NK-92 (cell line): ENCODE measurements around the gene RIN1.

Source experiments
- DNase-seq: peaks from one replicate; lab custom pipeline; 2025; ENCODE audit not compliant: unreplicated experiment; lab: John Stamatoyannopoulos, UW

RIN1 gene

DNA sequence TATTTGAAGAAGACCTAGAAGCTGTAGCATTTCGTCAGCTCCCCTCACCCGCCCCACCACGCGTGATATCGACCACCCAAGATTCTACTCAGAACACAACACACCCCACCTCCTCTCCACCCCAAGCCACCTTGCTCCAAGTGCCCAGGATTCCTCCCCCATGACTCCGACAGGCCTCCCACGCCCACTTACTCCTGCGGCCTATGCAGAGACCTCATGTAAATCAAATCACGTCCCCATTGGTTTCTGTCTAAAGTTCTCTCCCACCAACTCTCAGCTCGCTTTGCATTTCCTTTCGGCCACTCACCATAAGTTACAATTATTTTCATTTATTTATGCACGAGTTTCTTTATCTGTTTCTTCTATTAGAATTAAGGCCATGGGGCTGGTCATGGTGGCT, 33.6 kb downstream of the RIN1 start:
- DNase-seq, result no peak

GRCh38 chr11:66299186-66299585, 37.0 kb downstream of the RIN1 start:
- DNase-seq, result no peak

DNA sequence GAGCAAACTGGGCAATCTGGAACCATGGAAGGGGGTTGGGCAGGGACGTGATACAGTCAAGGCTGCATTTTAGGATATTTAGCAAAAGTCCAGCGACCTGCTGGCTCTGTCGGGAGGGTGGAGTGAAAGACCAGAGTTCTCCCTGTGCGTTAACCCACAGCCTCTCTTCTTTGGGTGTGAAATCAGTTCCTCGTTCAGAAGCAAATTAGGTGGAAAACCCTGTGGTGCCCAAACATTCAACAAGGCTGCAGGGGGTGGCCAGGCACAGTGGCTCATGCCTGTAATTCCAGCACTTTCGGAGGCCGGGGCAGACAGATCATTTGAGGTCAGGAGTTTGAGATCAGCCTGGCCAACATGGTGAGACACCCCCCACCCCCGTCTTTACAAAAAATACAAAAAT, 38.6 kb downstream of the RIN1 start:
- DNase-seq, result no peak

DNA sequence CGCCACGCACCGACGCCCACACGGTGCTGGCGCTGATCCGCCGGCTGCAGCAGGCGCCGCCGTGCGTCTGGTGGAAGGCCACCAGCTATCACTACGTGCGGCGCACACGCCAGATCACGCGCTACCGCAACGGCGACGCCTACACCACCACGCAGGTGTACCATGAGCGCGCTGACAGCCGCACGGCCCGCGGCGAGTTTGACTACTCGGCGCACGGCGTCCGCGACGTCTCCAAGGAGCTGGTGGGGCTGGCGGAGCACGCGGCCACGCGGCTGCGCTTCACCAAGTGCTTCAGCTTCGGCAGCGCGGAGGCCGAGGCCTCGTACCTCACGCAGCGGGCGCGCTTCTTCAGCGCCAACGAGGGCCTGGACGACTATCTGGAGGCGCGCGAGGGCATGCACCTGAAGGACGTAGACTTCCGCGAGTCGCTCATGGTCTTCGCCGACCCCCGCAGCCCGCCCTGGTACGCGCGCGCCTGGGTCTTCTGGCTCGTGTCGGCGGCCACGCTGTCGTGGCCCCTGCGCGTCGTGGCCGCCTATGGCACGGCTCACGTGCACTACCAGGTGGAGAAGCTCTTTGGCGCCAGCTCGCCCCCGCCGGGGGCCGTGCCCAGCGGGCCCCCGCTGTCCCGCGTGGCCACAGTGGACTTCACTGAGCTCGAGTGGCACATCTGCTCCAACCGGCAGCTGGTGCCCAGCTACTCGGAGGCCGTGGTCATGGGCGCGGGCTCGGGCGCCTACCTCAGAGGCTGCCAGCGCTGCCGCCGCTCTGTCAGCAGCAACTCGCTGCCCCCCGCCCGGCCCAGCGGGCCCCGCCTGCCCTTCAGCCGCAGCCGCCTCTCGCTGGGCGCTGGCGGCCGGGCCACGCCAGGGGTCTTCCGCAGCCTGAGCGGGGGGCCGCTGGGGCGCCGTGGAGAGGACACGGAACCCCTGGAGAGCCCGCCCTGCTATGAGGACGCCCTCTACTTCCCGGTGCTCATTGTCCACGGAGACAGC, 41.3 kb downstream of the RIN1 start:
- DNase-seq, result no peak

DNA sequence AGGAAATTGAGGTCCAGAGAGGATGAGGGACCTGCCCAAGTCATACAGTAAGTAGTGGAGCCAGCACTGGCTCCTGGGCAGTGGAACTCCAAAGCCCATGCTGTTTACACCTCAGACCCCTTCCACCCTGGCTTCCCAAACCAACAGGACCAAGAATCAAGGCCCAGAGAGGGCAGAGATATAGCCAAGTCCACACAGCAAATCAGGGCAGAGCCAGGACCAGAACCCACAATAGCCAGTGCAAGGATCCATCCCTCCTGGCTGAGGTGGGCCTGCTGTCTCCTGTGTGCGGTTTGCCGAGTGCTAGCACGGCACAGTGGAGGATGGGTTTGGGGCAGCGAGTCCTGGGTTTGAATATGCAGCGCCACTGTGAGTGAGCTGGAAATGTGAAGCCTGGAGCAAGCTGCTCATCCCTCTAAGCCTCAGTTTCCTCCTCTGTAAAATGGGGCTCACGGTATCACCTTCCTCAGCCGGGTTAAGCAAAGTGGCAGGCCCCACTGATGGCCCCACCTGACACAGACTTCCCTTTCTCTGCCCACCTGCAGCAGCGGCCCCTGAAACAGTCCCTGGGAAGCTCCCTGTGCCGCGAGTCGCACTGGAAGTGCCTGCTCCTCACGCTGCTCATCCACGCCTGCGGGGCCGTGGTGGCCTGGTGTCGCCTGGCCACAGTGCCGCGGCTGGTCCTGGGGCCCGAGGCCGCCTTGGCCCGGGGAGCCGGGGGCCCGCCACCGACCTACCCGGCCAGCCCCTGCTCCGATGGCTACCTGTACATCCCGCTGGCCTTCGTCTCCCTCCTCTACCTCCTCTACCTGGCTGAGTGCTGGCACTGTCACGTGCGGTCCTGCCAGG, 42.2 kb downstream of the RIN1 start:
- no peak for DNase-seq

GRCh38 chr11:66293352-66293751, 42.9 kb downstream of the RIN1 start:
- no peak for DNase-seq

- DNase-seq, result no peak
Observed at GRCh38 chr11:66292543-66293332, 43.5 kb downstream of the RIN1 start.

- no peak for DNase-seq
Observed at GRCh38 chr11:66291706-66292542, 44.3 kb downstream of the RIN1 start, which contains the start of gene TMEM151A. TSS of gene TMEM151A (plus strand) at chr11:66291894. CDS start at chr11:66292014, 120 bp downstream.

DNA sequence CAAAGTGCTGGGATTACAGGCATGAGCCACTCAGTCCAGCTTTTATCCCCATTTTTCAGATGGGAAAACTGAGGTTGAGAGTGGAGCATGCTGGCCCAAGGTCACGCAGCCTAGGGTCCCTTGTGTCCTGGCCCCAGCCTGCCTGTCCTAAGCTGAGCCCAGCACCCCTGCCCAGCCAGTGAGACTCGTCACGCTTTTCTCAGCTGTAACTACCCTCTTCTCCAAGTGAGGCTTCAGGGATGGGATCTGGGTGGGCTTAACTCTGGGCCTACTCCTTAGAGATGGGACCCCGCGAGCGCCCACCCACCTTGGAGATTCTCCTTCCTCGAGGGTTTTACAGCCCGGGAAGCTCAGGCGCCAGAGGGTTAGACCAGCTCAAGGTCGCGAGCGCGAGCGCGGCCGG, 44.9 kb downstream of the RIN1 start:
- DNase-seq, result no peak

DNA sequence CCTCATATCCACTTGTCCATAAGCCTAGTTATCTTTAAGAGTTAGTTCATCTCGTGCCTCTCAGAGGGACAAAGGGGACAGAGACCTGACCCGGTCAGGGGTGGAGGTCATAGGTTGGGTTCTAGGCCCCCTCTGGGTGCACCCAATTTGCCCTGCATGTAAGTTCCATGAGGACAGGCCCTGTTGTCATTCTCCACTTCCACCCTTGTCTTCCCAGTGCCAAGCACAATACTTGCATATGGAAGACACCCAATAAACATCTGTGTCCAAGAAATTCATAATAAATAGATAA, 46.0 kb downstream of the RIN1 start:
- DNase-seq, result no peak

- DNase-seq, result no peak
Observed at GRCh38 chr11:66289548-66290329, 46.5 kb downstream of the RIN1 start.

- DNase-seq, result peak; percentile 97
Observed at GRCh38 chr11:66288671-66289547, 47.3 kb downstream of the RIN1 start, which contains the start of gene YIF1A. TSS of gene YIF1A (minus strand) at chr11:66289143. CDS start at chr11:66288985, 158 bp downstream.

- no peak for DNase-seq
Observed at GRCh38 chr11:66287889-66288670, 48.2 kb downstream of the RIN1 start.

DNA sequence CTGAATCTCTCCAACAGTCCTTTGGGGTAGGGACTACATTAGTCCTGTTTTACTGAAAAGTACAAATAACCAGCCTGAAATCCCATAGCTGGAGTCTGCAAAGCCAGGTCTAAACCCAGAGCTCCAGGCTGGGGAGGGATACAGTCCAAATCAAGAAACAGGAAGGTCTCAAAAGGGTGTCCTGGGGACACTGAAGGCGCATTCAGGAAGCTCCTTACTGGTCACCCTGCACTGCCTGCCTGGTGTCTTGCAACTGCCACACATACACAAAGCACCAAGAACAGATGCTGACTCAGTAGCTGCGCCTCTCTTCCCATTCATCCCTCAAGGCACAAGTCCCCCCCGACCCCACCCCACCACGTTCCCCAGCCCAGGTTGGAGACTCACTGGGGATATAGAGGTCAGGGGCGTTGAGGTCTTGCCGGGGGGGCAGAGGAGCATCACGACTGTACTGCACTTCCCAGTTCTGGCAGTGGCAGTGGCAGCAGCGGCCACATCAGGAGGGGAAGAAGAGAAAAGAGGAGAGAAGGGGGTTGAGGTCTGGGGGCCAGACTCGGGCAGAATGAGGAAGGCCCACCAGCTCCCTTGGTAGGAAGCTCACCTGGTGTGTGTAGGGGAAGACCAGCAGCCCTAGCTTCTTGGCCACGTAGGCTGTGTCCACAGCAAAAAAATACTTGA, 48.9 kb downstream of the RIN1 start:
- DNase-seq, result no peak

DNA sequence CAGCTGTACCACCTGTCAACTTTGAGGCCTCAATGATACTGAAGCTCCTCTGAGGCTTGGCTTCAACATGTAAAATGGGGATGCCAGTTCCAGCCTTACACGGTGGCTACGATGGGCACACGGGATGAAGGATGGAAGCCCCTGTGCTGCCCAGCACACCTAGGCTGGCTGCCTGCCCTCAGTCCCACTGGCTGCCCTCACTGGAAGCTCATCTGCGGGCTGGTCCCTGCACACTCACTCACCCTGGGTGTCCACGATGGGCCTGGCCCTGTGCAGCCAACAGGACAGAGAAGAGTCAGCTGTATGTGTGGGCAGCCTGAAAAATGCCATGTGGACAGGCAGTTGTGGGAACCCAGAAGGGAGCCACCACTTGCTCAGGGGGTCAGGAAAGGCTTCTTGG, 49.5 kb downstream of the RIN1 start:
- no peak for DNase-seq

DNA sequence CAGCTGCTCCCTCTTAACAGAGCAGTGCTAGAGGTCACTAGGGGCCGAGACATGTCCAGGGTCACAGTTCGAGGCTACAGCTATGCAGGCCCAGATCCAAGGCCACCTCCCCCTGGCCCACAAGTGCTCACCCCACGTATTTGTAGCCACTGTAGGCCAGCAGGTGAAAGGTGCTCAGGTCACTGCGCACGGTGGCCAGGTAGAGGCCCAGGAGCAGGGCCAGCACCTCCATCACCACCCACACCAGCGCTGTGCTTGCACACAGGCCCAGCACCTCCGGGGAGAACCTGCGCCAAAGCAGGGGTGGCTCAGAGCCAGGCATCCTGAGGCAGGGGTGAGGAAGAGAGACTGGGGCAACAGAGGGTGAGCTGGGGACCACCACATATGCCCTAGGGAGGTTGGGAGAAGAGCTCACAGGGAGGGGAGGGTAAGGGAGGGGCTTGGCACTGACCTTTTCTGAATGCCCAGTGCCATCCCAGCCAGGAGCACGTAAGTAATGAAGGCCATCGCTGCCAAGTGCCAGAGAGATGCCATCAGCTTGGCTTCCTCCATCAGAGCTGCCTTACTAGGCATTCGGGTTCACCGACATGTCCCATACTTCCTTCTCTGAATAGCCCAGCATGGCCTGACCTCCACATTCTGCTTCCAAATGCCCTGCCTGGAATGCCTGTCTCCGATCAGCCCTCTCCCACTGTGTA, 50.8 kb downstream of the RIN1 start:
- DNase-seq, result no peak
